ENCODE results near the gene FBH1.

The FBH1 gene

DNA sequence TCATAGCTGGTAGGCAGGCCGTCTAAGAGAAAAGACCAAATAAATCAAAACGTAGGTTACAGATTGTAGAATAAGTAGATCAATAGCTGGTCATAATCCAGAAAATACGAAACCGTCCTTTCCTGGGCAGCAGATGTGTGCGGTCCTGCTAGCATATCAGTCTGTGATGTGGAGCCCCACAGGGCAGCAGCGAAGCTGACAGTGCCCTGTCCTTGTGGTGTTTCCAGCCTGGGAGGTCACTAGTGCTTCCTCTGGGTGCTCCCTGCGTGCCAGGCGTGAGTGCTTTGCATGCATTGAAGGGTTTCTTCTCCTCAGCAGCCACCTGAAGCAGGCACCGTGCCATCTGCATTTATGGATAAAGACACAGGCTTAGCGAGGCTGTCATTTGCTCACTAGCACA is 45.6 kb downstream of the FBH1 start:
- no peak for DNase-seq (ENCODE audit: insufficient read length, low spot score)
- no peak for TF ChIP-seq CTCF (IDR thresholded peaks at IDR 0.05; ENCODE audit: insufficient read depth, missing control alignments)
- no peak for FAIRE-seq

GRCh38 chr10:5937016-5937415 is 47.0 kb downstream of the FBH1 start:
- FAIRE-seq, result no peak

DNA sequence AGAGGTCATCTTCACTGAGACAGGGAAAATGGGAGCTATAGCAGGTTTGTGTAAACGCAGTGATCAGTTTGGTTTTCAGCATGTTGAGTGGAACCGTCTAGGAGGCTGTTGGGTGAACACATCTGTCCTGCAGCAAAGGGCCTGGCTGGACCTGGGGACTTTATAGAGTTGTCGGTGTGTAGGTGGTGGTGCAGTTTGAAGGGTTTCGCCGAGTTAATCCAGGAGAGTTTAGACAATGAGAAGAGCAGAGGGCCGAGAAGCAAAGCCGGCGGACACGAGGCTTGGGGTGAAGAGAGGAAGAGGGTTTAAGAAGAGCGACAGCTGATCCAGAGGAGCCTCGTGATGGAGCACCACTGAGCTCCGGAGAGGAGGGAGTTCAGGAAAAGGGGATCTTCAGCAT is 48.2 kb downstream of the FBH1 start:
- no peak for DNase-seq (ENCODE audit: insufficient read length, low spot score)
- TF ChIP-seq CTCF (IDR thresholded peaks at IDR 0.05; ENCODE audit: insufficient read depth, missing control alignments), result no peak
- FAIRE-seq, result no peak

More at GRCh38 chr10:5937016-5937415, 47.0 kb downstream of the FBH1 start:
- no peak for DNase-seq (ENCODE audit: insufficient read length, low spot score)
- TF ChIP-seq CTCF (IDR thresholded peaks at IDR 0.05; ENCODE audit: insufficient read depth, missing control alignments), result no peak

- DNase-seq (ENCODE audit: insufficient read length, low spot score) (no peak), FAIRE-seq (no peak)
- TF ChIP-seq CTCF (IDR thresholded peaks at IDR 0.05; ENCODE audit: insufficient read depth, missing control alignments), result no peak
Measured at GRCh38 chr10:5940807-5941218, 50.8 kb downstream of the FBH1 start.

DNA sequence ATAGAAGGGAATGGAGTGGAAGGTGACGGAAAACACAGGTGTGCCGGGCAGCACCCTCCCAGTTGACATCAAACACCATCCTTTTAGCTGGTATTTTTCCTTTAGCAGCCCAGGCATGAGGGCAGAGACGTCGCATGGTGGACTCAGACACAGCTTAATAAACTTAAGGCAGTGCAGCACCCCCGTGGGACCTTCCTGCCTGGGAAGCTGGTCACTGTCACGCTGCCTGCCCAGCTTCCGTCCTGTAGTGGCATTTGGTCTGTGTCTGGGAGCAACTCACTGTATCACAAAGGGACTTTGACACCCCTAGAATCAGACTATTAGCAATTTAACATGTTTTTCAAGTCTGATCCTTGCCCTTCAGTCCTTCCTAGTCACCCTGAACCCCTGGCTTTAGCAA is 51.5 kb downstream of the FBH1 start:
- TF ChIP-seq CTCF (IDR thresholded peaks at IDR 0.05; ENCODE audit: insufficient read depth, missing control alignments), result no peak
- DNase-seq (ENCODE audit: insufficient read length, low spot score) (no peak), FAIRE-seq (no peak)

- FAIRE-seq, result no peak
- DNase-seq (ENCODE audit: insufficient read length, low spot score), result no peak
- no peak for TF ChIP-seq CTCF (IDR thresholded peaks at IDR 0.05; ENCODE audit: insufficient read depth, missing control alignments)
Measured at GRCh38 chr10:5942001-5942400, 52.0 kb downstream of the FBH1 start.

DNA sequence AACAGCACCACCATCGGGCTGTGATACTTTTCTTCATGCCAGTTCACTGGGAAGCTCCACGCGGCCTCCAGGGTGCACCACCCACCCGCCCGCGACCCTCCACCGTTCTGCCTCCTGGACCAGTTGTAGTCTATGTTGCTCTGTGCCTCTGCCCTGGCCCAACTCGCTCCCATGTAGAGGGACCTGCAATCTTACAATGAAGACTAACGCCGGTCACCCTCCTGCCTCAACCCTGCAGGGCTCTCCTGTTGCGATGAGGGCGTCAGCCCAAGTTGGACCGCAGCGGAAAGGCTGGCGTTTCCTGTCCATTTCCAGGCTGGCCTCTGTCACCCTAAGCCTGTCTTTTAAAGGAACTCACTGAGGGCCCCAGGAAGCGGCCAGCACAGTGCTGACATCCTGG is 52.4 kb downstream of the FBH1 start:
- DNase-seq (ENCODE audit: insufficient read length, low spot score), result no peak
- no peak for FAIRE-seq
- TF ChIP-seq CTCF (IDR thresholded peaks at IDR 0.05; ENCODE audit: insufficient read depth, missing control alignments), result no peak
